Kidney (tissue), 14 donors: ENCODE measurements around the gene INSC. TPM values are rescaled to one million over a fixed set of nuclear protein-coding genes. Genes with fewer than 3 reads are reported as not detected.

Experiments
- DNase-seq, 5 donors: peaks; one replicate each; pipeline ENCODE4 v3.0.0-alpha.2; 2013 to 2020
- FAIRE-seq: peaks from 2 replicates; lab custom pipeline; 2012; peaks lifted over from hg19 to GRCh38; lab: Jason Lieb, UNC
- H3K27ac ChIP-seq, 2 donors: one replicate each; pipeline ENCODE4 v1.7.0; 2013; ENCODE audit warnings: low read depth in 2 of 2, low read length in 2 of 2, inconsistent platforms in 1 of 2
- H3K27me3 ChIP-seq: one replicate; pipeline ENCODE4 v1.7.1; 2013; ENCODE audit warnings: low read length, inconsistent platforms; ENCODE audit not compliant: control insufficient read depth, insufficient read depth
- H3K36me3 ChIP-seq, 3 donors: one replicate each; pipeline versions ENCODE4 v1.7.0 to v1.7.1; 2013; ENCODE audit warnings: low read length in 3 of 3, control low read depth in 1 of 3, inconsistent platforms in 1 of 3; ENCODE audit not compliant: insufficient read depth in 3 of 3, control insufficient read depth in 2 of 3
- H3K4me1 ChIP-seq, 3 donors: one replicate each; pipeline versions ENCODE4 v1.7.0 to v1.7.1; 2013; ENCODE audit warnings: low read length in 3 of 3, inconsistent platforms in 1 of 3, low read depth in 1 of 3; ENCODE audit not compliant: control insufficient read depth in 2 of 3, insufficient read depth in 2 of 3
- H3K4me3 ChIP-seq, 3 donors: one replicate each; pipeline versions ENCODE4 v1.7.0 to v1.8.1; 2013; ENCODE audit warnings: low read length in 3 of 3, control low read depth in 1 of 3, inconsistent platforms in 1 of 3
- H3K9ac ChIP-seq, 3 donors: one replicate each; pipeline versions ENCODE4 v1.7.0 to v1.7.1; 2013; ENCODE audit warnings: low read length in 3 of 3, control low read depth in 1 of 3, inconsistent platforms in 1 of 3
- H3K9me3 ChIP-seq, 3 donors: one replicate each; pipeline versions ENCODE4 v1.7.0 to v1.7.1; 2013; ENCODE audit warnings: low read length in 3 of 3, control low read depth in 1 of 3, inconsistent platforms in 1 of 3; ENCODE audit not compliant: control insufficient read depth in 2 of 3, insufficient read depth in 1 of 3
- CTCF ChIP-seq: IDR thresholded peaks from 3 replicates; pipeline ENCODE4 v1.5.1; 2012; ENCODE audit warnings: mild to moderate bottlenecking, moderate library complexity, borderline replicate concordance; ENCODE audit not compliant: insufficient read depth; ENCODE audit errors: extremely low read depth
- intact Hi-C: fragments of 100-400 bp; cut with DNase I; formaldehyde crosslinking; loops from one replicate; pipeline ENCODE4 v1.11.1; 2022
- polyA plus RNA-seq: library from polyadenylated mRNA; stranded (reverse); fragments of 350-450 nt; fragmentation: Illumina TruSeq; extraction: RNeasy Lipid Tissue Mini Kit (QIAGEN cat#74804); gene quantifications from one replicate; pipeline ENCODE4 v1.2.3, GENCODE V29; 2014; ENCODE audit warnings: low read depth, low replicate concordance; ENCODE audit not compliant: insufficient read depth
- total RNA-seq: library from RNA; stranded (reverse); fragmentation: NEBNext Ultra II Directional; extraction: Animal tissue kit (Norgen Biotek cat#: 25700); gene quantifications from one replicate; pipeline ENCODE4 v1.2.1, GENCODE V29; 2021
- donor health status: control.
- donor health status: control.
- donor health status: control.
- donor health status: control.
- donor health status: control.
- donor health status: DM: yes; HTN: yes; CAD: no.
- donor health status: Normal renal cell carcinoma (clear cell type).

Gene INSC
- total and polyA plus RNA-seq, 2 donors from 2014 or later: 0.41 to 1.3 TPM

- intact Hi-C loops: no loop called here
- DNase-seq: no peak
These were observed 98.9 kb downstream of the INSC start for GRCh38 chr11:15213471-15214231.

GRCh38 chr11:15215005-15215404 lies 100.3 kb downstream of the INSC start:
- FAIRE-seq (no peak), DNase-seq (no peak)
- H3K4me1 ChIP-seq: no peaks in the 10 kb centered on the region
- no peaks in the 10 kb centered on the region for H3K36me3 ChIP-seq
- no peak overlapping the region for H3K27ac ChIP-seq
- no peaks in the 10 kb centered on the region for H3K27me3 ChIP-seq
- H3K9ac ChIP-seq: no peak overlapping the region
- no peak overlapping the region for H3K4me3 ChIP-seq
- H3K9me3 ChIP-seq: no peaks in the 10 kb centered on the region
- no peak for TF ChIP-seq CTCF
- intact Hi-C loops: no loop called here

More at GRCh38 chr11:15213471-15214231, 98.9 kb downstream of the INSC start:
- Histone ChIP-seq H3K4me3 (no peak overlapping the region), H3K9me3 (no peaks in the 10 kb centered on the region), H3K36me3 (no peaks in the 10 kb centered on the region), H3K4me1 (no peaks in the 10 kb centered on the region), H3K27me3 (no peaks in the 10 kb centered on the region), H3K27ac (no peak overlapping the region), H3K9ac (no peak overlapping the region)
- no peak for TF ChIP-seq CTCF
- FAIRE-seq: no peak

DNA sequence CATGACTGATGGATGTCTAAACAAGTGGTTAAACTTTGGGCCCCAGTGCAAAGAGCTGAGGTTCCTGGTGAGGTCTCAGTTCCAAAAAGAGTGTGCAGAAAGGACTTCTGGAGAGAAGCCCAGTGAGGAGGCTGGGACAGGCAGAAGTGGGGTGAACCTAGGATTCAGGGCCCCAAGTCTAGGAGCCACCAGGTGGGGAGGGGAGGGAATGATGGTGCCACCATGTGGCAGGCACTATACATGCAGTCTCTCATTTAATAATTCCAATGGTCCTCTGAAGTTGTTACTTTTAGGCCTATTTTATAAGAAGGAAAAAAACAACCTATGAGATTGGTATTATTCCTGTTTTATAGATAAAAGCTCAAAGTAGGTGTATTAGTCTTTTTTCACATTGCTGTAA lies 102.0 kb downstream of the INSC start:
- TF ChIP-seq CTCF: peak; percentile 27
- Histone ChIP-seq H3K27me3 (no peaks in the 10 kb centered on the region), H3K27ac (no peak overlapping the region), H3K36me3 (no peaks in the 10 kb centered on the region), H3K9me3 (no peaks in the 10 kb centered on the region), H3K9ac (no peak overlapping the region), H3K4me1 (no peaks in the 10 kb centered on the region), H3K4me3 (no peak overlapping the region)
- FAIRE-seq: no peak
- intact Hi-C loops: no loop called here
- DNase-seq: no peak

DNA sequence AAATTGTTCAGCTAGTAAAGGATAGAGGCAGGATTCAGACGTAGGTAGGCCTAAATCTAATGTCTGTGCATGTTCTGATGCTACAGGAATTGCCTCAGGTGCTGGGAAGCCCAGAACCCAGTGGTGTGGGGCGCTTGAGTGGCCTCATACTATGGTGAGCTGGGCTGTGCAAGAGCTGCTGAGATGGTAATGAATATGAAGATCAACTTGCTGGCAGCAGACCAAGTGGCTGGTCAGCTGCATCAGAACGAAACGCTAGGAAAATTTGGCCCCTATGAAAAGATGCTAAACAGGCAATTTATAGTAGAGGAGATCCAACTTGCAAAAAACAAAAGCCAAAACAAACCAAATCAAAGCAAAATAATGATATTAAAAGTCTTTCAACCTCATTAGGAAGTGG lies 102.7 kb downstream of the INSC start:
- FAIRE-seq: no peak
- no peaks in the 10 kb centered on the region for H3K4me1 ChIP-seq

More for the DNA sequence above, 102.7 kb downstream of the INSC start:
- no peaks in the 10 kb centered on the region for H3K9me3 ChIP-seq
- no peak overlapping the region for H3K4me3 ChIP-seq
- H3K36me3 ChIP-seq: no peaks in the 10 kb centered on the region
- H3K27ac ChIP-seq: no peak overlapping the region
- no peak overlapping the region for H3K9ac ChIP-seq
- intact Hi-C loops: no loop called here
- no peaks in the 10 kb centered on the region for H3K27me3 ChIP-seq
- no peak for DNase-seq
- no peak for TF ChIP-seq CTCF
